Left ventricle myocardium inferior (tissue), 1 donor: ENCODE results near the gene TBC1D16. TPM values are rescaled to one million over a fixed set of nuclear protein-coding genes. Genes with fewer than 3 reads are reported as not detected.

ENCODE experiments used
- DNase-seq: peaks from one replicate; pipeline ENCODE4 v3.0.0-alpha.2; 2020
- H3K27ac ChIP-seq: fragments of 200-600 bp; replicated peaks from 2 replicates; pipeline ENCODE4 v1.8.0; 2021
- H3K27me3 ChIP-seq: fragments of 200-600 bp; 2 replicates; pipeline ENCODE4 v1.8.0; 2021; ENCODE audit warnings: low read depth
- H3K36me3 ChIP-seq: fragments of 200-600 bp; 2 replicates; pipeline ENCODE4 v1.8.0; 2021
- H3K4me1 ChIP-seq: fragments of 200-600 bp; 2 replicates; pipeline ENCODE4 v1.8.0; 2021
- H3K4me3 ChIP-seq: fragments of 200-600 bp; 2 replicates; pipeline ENCODE4 v1.8.0; 2021; ENCODE audit warnings: mild to moderate bottlenecking, moderate library complexity
- H3K9me3 ChIP-seq: fragments of 200-600 bp; replicated peaks from 2 replicates; pipeline ENCODE4 v1.8.0; 2021
- CTCF ChIP-seq: fragments of 200-600 bp; IDR thresholded peaks from 2 replicates; pipeline ENCODE4 v1.8.0; 2021; ENCODE audit warnings: antibody characterized with exemption, mild to moderate bottlenecking, borderline replicate concordance
- intact Hi-C: fragments of 100-400 bp; cut with micrococcal nuclease; formaldehyde crosslinking; loops from one replicate; pipeline ENCODE4 v1.11.0; 2022
- total RNA-seq: library from RNA; stranded (reverse); fragmentation: NEBNext Ultra II Directional; extraction: Animal tissue kit (Norgen Biotek cat#: 25700); gene quantifications from one replicate; pipeline ENCODE4 v1.2.1, GENCODE V29; 2021
- donor health status: DM: no; HTN: yes; CAD: no; lungs with severe emphysema.

Gene TBC1D16
- total RNA-seq, 1 donor from 2014 or later, result 15.9 TPM

GRCh38 chr17:79909121-79909520 is 126.6 kb downstream of the TBC1D16 start:
- Histone ChIP-seq H3K4me1 (peaks cover 7% of the 10 kb centered on the region), H3K9me3 (no peaks in the 10 kb centered on the region), H3K27ac (no peak overlapping the region), H3K36me3 (no peaks in the 10 kb centered on the region), H3K4me3 (no peak overlapping the region), H3K27me3 (peaks cover 49% of the 10 kb centered on the region)
- intact Hi-C loops, result no loop called here
- no peak for DNase-seq
- no peak for TF ChIP-seq CTCF

- Histone ChIP-seq H3K4me3 (no peak overlapping the region), H3K36me3 (no peaks in the 10 kb centered on the region), H3K27me3 (peaks cover 58% of the 10 kb centered on the region), H3K4me1 (peaks cover 7% of the 10 kb centered on the region), H3K9me3 (no peaks in the 10 kb centered on the region), H3K27ac (no peak overlapping the region)
- TF ChIP-seq CTCF, result no peak
- intact Hi-C loops, result no loop called here
- DNase-seq, result no peak
Measured at GRCh38 chr17:79907850-79908249, 127.8 kb downstream of the TBC1D16 start.

- no peak for DNase-seq
Measured at GRCh38 chr17:79907217-79907715, 128.4 kb downstream of the TBC1D16 start.

GRCh38 chr17:79905832-79906231 is 129.8 kb downstream of the TBC1D16 start:
- Histone ChIP-seq H3K4me1 (peaks cover 7% of the 10 kb centered on the region), H3K4me3 (no peak overlapping the region), H3K36me3 (no peaks in the 10 kb centered on the region), H3K9me3 (no peaks in the 10 kb centered on the region), H3K27me3 (peaks cover 76% of the 10 kb centered on the region), H3K27ac (no peak overlapping the region)
- intact Hi-C loops, result no loop called here
- DNase-seq, result no peak
- no peak for TF ChIP-seq CTCF

More at GRCh38 chr17:79907217-79907715, 128.4 kb downstream of the TBC1D16 start:
- Histone ChIP-seq H3K36me3 (no peaks in the 10 kb centered on the region), H3K27ac (no peak overlapping the region), H3K4me1 (peaks cover 7% of the 10 kb centered on the region), H3K27me3 (peaks cover 63% of the 10 kb centered on the region), H3K9me3 (no peaks in the 10 kb centered on the region), H3K4me3 (no peak overlapping the region)
- no peak for TF ChIP-seq CTCF
- intact Hi-C loops, result no loop called here

- TF ChIP-seq CTCF, result no peak
- H3K27ac ChIP-seq, result no peak overlapping the region
- no peak overlapping the region for H3K4me3 ChIP-seq
- no peak for DNase-seq
- intact Hi-C loops, result no loop called here
- peaks cover 75% of the 10 kb centered on the region for H3K27me3 ChIP-seq
- H3K9me3 ChIP-seq, result peaks cover 1% of the 10 kb centered on the region
- H3K36me3 ChIP-seq, result no peaks in the 10 kb centered on the region
- peaks cover 7% of the 10 kb centered on the region for H3K4me1 ChIP-seq
Measured at GRCh38 chr17:79904865-79905264, 130.8 kb downstream of the TBC1D16 start.
